ENCODE results near the gene VMP1.
A peak's percentile ranks its signal among the peaks of the same experiment; 100 is the strongest.
"Not testable (repeated sequence)": the region's sequence is repeated elsewhere in the genome, so short reads cannot be mapped to it uniquely, and the experiment has no call there.

The VMP1 gene

DNA sequence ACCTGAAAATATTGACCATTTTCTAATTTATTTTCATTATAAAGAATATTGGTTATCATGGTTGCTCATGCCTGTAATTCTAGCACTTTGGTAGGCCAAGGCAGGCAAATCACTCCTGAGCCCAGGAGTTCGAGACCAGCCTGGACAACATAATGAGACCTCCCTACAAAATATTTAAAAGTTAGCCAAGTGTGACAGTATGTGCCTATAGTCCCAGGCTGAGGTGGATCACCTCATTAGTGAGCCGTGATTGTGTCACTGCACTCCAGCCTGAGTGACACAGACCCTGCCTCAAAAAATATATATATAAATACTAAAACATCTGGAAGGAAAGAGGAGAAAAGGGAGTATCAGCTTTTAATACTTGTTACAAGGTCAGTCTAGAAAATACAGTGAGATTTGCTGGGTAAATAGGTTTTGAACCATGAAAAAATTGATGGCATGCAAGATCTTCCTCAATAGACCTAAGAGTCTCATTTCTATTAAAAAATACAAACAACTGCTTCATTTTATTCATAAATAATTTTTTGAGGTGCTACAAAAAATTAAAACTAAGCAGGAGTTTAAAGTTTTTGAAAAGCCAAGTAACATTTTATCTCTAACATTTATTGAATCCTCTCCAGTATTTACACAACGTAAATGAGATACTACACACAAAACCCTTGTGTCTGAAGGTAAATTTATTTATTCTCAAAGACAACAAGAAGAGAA, 137.6 kb downstream of the VMP1 start:
- DNase-seq, result no peak

DNA sequence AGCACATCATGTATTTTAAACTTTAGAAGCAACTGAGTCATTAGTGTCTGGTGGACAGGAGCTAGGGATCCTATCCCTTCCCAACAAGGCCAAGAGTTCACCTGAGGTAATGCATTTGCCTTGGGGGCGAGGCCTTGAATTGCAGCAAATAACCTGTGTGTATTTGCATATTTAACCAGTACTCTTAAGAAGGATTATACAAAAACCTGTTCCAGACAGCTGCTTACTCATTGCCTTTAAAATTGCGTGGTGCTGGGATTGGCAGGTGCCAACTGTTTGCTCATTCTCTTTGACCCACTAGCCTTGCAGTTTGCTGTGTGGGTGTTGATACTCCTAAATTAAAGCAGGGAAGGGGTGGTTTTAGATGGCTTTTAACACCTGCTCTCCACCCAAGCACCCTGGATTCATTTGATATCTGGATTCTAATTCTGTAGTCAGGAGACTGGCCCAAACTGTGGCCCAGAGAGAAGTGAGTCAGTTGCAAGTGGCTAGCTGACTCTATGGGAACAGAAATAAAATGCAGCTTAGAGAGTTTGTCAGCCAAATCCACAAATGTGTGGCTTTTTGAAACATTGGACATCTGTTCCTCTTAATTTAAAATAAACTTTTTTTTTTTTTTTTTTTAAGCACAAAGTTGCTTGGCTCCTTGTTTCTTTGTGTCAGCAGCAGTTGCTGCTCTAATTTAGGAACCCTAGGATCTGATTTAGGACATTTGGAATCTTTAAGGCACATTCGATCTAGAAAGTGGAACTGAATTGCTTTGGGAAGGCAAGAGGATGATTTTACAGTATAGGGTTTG, 138.3 kb downstream of the VMP1 start:
- DNase-seq, result peak; percentile 29

DNA sequence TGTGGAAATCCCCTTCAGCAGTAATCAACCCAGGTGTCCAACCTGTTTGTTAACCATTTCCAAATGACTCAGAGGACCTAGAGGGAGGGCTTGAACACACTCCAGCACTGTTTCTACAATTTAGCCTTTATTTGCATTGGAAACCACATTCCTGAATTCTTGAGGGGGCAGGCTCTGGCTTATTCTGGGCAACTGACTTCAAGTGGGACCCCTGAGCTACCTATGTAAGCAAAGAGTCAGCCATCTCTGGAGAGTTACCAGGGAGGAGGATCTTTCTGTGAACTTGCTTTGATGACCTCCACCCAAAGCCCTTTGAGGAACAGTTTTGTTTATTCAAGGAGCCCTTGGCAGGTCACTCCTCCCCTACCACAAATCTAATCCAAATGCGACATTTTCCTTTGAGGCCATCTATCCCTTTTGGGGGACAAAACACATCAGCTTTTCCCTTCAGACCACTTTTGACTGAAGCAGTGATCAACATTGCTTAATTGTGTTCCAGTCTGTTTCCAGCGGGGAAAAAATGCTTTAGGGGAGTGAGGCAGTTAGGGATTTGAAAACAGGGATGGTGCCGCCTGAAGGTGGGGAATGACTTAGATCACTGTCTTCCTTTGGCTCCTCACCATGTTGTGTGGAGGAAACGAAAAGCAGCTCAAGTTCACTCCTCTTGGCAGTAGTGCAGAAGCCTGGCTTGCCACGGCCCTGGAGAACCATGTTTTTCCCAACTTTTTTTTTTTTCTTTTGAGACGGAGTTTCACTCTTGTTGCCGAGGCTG, 139.1 kb downstream of the VMP1 start:
- no peak for DNase-seq

DNA sequence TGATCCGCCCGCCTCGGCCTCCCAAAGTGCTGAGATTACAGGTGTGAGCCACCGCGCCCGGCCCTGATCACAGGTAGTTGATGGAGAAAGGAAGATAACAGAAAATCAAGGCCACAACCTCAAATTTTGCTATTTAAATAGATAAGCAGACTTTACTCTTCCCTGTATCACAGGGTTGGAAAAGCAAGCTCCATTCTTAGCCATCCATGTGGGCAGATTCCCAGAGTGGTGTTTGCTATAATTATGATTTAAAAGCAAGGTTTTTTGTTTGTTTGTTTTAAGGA, 140.9 kb downstream of the VMP1 start:
- no peak for DNase-seq

DNA sequence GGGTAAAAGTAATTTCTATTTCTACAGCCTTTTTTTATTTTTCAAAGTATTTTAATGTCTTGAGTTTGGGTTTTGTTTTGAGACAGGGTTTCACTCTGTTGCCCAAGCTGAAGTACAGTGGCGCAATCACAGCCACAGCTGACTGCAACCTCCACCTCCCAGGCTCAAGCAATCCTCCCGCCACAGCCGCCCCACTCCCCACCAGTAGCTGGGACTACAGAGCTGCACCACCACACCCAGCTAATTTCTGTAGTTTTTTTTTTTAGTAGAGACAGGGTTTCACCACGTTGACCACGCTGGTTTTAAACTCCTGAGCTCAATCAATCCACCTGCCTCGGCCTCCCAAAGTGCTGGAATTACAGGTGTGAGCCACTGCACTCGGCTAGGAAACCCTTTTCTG, 141.3 kb downstream of the VMP1 start:
- no peak for DNase-seq

DNA sequence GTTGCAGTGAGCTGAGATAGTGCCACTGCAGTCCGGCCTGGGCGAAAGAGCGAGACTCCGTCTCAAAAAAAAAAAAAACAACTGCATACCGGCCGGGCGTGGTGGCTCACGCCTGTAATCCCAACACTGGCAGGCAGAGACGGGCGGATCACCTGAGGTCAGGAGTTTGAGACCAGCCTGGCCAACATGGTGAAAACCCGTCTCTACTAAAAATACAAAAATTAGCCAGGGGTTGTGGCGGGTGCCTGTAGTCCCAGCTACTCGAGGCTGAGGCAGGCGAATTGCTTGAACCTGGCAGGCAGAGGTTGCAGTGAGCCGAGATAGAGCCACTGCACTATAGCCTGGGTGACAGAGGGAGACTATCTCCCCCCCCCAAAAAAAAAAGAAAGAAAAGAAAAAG, 142.9 kb downstream of the VMP1 start:
- DNase-seq, result not testable (repeated sequence)

DNA sequence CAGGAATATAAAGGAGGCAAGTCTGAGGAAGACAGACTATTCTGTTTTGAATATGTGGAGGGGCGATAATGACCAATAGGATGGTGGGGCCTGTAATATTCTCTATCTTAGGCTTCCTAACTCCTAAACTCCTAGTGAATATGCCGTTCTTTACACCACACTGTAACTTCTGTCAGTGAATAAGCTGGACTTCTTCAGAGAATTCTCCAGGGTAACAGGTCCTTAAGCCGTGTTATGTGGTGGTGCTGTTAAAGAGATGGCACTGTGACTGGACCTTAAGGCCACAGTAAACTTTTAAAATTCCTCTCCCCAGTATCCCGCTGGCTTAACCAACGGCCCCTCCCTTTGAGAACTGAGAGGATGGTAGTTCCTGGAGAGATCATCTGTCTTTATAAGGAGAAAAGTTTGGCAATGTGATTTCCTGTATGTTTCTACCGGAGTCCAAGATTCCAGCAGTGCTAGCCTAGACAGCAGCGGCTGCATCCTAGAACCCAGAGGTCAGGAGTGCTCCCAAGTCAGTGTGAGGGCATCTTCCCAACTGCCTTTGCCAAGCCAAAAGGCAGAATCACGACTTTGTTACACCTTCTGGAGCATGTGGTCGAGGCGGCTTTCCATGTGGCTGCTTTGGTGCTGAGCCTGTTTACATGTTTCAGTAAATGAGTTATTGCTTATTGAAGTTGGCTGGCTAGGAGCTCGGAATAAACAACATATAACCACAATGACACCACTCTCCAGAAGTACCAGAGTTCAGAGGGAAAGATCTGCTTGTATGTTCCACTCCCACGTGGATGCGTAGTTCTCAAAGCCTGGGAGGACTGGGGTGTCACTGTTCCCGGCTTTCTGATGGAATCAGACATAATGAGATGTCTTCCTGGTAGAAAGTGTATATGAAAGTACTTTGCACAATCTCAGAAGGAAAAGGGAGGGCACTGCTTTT, 144.3 kb downstream of the VMP1 start:
- DNase-seq, result no peak

DNA sequence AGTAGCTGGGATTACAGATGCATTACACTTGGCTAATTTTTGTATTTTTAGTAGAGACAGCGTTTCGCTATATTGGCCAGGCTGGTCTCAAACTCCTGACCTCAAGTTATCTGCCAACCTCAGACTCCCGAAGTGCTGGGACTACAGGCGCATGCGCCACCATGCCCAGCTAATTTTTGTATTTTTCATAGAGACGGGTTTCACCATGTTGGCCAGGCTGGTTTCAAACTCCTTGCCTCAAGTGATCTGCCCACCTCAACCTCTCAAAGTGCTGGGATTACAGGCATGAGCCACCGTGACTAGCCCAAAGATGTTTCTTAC, 145.4 kb downstream of the VMP1 start:
- DNase-seq, result not testable (repeated sequence)

DNA sequence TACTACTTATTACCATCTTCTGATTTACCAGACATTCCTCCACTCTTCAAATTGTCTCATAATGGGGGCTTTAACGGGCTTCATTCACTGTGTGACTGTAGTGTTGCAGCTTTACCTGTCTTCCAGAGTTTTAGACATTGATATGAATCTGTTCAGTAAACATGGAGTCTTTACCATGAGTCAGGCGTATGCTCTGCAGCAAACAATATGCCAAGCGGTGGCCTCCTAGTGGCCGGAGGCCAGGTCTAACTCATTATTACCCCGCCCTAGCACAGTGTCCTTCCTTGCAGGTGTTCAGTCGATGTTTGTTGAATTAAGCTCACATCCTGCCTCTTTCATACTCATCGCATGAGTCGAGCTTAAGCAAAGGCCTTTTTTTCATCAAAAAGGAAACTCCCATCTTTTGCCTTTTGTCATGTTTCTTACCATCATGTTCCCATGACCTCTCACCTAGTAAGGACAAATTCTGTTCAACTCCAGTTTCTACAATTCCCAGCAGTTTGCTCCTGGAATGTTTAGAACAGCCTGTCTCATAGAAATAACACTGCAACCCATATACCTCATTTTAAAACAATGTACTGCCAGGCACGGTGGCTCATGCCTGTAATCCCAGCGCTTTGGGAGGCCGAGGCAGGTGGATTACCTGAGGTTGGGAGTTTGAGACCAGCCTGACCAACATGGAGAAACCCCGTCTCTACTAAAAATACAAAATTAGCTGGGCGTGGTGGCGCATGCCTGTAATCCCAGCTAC, 145.9 kb downstream of the VMP1 start:
- DNase-seq, result peak; percentile 34

DNA sequence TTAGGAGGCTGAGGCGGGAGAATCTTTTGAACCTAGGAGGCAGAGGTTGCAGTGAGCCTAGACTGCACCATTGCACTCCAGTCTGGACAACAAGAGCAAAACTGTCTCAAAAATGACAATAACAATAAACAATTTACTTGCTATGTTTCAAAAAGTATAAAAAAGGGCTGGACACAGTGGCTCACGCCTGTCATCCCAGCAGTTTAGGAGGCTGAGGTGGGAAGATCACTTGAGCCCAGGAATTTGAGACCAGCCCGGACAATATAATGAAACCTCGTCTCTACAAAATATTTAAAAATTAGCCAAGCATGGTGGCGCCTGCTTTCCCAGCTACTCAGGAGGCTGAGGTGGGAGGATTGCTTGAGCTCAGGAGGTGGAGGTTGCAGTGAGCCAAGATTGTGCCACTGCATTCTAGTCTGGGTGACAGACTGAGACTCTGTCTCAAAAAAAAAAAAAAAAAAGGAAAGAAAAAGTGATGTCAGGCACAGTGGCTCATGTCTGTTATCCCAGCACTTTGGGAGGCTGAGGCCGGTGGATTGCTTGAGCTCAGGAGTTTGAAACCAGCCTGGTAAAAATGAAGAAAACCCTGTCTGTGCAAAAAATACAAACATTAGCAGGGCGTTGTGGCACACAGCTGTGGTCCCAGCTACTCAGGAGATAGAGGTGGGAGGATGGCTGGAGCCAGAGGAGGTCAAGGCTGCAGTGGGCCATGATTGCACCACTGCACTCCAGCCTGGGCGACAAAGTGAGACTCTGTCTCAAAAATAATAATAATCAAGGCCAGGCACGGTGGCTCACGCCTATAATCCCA, 146.7 kb downstream of the VMP1 start:
- not testable (repeated sequence) for DNase-seq

DNA sequence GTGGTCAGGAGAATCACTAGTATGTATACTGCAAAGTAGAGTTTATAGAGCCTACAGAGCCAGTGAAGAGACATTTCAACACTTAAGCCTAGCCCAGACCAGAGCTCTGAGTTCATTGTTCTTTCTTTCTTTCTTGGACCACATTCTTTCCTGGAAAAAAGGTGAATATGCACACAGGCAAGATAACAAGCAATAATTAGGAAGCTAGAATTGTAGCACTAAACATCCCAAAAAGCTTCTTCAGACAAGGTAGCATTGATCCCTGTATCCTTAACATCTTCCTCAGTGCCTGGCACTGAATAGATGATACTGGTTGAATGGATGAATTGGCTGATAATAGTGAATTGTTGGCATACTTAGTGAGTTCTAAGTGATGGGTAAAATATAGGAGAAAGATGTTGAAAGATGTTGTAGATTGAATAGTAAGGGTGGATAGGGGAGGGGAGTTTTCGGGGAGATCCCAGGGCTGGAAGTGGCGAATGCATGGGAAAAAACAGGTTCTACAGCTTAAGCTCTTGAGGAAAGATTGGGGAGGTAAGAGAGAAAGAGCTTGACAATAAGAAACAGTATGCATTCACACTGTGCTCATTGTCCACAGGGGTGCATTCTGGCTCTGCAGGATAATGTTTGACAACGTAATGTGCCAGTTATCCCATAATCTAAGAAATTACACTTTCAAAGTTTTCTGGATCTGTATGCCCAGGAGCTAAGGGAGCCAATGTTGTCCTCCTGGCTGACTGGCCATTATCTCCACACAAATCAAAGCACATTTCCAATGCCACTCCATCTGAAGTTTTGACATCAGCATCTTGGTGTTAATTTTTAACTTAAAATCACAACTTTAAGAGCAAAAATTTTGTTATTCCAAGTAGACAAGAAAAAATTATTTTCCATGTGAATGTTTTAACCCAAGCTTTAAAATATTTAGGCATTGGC, 149.7 kb downstream of the VMP1 start:
- DNase-seq, result no peak

DNA sequence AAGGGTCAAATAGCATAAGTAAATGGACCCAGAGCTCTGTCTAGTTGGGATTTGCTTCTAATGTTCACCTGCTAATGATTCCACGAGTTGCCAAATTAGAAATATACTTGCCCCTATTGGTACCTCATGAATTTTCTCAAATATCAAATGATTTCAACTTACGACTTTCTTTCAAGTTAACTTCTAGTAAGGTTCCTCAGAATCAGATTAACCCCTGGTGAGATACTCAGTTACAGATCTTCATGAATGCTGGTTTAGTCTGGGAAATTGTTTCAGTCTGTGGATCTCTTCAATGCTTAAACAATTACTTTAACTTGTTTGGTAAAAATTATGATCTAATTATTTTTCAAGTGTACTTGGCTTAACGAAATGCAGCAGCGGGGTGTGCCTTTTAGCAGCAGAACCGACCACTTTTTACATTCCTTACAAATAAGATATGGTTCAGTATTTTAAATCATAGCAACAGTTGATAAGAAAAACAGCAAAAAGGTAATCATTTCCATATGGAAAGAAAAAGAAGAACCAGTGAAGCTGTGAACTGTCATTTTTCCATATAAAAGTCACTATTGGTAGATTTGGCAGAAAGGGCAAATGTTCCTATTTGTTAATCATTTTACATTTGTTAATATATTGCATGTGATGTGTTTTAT, 150.8 kb downstream of the VMP1 start:
- DNase-seq, result no peak

DNA sequence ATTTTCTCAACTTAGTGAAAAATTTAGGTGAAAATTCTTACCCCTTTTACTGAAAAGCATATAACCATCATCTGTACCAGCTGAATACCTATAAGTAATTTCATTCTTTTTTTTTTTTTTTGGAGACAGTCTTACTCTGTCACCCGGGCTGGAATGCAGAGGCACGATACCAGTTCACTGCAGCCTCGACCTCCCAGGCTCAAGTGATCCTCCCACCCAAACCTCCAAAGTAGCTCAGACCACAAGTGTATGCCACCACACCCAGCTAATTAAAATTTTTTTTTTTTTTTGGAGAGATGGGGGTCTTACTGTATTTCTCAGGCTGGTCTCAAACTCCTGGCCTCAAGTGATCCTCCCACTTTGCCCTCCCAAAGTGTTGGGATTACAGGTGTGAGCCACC, 151.5 kb downstream of the VMP1 start:
- no peak for DNase-seq

DNA sequence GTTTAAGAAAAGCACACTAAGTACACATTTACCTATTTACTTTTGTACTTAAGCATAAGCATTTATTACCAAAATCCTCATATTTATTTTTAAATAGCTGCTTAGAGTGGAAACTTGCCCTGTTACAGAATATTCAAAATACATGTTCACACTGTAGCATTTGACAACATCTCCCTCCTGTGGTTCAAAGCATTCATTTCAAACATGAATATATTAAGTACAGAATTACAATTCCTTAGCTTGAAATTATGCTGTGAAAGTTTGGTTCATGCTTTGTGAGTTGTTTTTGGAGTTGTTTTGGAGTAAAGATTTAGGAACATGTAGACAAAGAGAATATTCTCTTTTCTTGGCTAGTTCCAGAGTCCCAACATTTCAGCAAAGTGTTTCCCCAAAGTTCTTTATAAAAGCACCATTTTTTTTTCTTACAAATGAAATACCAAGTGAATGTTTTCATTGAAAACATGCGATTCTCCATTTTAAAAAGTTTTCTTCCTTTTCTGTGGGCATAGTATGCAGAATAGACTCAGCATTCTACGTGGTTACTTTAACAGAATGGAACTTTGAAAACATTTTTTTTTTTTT, 152.1 kb downstream of the VMP1 start:
- DNase-seq, result no peak

DNA sequence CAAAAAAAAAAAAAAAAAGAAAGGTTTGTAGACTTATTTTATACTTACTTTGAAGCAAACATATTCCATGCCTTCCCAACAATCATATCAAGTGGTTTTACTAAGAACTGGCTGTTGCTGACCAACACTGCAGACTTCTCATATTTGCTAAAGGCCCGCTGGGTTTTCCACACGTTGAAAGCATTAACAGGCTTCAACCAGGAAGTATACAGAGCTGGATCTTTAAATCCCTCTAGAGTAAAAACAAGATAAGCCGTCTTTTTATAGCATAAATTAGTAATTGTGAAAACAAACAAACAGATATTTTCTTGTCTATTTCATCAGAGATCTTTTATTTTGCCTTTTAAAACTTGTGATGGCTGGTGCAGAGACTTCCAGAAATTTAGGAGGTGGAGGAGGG, 156.2 kb downstream of the VMP1 start:
- DNase-seq, result no peak

DNA sequence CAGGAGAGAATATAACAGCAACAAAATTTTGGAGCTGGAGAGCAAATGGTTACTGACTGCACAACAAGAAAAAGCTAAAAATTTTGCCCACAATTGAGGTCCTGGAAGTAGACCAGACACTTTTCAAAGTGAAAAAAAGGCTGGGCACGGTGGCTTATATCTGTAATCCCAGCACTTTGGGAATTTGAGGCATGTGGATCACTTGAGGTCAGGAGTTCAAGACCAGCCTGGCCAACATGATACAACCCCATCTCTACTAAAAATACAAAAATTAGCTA, 162.4 kb downstream of the VMP1 start:
- DNase-seq, result no peak

DNA sequence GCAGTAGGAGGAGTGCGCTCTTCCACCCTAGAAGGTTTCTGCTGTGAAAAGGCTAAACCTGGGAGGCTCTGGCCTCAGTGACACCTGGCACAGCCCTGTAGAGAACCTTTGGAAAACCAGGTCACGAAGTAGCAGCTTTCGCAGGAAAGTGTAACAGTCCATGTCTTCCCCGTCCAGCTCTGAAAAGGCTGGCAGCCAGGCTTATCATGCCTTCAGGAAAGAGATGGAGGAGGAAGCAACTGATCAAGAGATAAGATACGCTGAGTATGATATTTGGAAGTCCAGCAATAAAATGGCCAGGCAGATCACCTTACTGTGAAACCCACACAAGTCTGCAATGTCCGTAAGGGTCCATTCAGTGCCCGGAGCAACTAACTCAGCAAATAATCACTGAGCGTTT, 163.0 kb downstream of the VMP1 start:
- no peak for DNase-seq

DNA sequence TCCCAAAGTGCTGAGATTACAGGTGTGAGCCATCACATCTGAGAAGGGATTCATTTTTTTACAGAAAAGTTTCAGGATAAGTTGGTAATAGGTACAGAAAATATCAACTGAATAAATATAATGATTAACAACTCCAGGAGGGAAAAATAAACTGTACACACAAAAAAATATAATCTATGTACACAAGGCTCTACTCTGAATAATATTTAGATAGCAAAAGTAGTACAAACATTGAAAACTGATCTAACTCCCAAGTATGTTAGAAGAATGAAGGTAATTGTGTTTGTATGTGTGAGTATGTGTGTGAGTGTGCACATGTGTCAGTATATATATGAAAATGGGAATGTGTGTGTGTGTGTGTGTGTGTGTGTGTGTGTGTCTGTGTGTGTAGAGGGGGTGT, 164.9 kb downstream of the VMP1 start:
- no peak for DNase-seq

DNA sequence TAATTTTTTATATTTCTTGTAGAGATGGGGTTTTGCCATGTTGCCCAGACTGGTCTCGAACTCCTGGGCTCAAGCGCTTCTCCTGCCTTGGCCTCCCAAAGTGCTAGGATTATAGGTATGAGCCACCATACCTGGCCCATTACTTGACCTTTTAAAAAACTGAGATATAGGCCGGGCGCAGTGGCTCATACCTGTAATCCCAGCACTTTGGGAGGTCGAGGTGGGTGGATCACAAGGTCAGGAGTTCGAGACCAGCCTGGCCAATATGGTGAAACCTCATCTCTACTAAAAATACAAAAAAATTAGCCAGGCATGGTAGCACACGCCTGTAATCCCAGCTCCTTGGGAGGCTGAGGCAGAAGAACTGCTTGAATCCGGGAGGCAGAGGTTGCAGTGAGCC, 166.0 kb downstream of the VMP1 start:
- not testable (repeated sequence) for DNase-seq

DNA sequence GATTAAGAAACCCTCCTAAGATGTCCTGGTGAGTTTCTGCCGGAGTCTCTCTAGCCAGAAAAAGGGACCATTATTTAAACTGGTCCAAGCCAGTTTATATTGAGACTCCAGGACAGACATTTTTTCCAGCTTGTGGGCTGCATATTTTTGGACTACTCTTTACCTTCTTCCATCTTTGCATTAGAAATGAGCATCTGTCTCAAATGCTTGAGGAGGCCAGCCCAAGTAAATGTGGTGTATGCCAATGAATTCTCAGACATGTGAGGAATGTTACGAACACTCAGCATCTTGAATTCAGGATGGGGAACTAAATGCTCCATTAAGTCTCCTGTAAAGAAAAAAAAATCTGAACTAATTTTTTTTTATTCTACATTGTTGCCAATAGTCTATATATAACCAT, 166.9 kb downstream of the VMP1 start:
- no peak for DNase-seq
